HepG2 (cell line): ENCODE data around the gene MIPEP. TPM values are rescaled to one million over a fixed set of nuclear protein-coding genes. Genes with fewer than 3 reads are reported as not detected.

Source experiments
- ATAC-seq: fragments of 200-7000 bp; cut with Tn5 transposase; 3 replicates; pipeline ENCODE4 v1.9.1; 2020; ENCODE audit warnings: mild to moderate bottlenecking, moderate library complexity
- BruUV-seq: library from RNA; stranded (reverse); fragments of 400-500 nt; replicated peaks from 2 replicates; lab custom pipeline; 2021; lab: Mats Ljungman, UMichigan
- CTCF ChIA-PET: fragments of 300-600 bp; formaldehyde crosslinking; extraction: SDS; loops from one replicate; lab custom pipeline; 2021; ENCODE audit warnings: low total read pairs, inconsistent platforms, low intra/inter-chr PET ratio; lab: Yijun Ruan, JAX
- POLR2A ChIA-PET: fragments of 350-600 bp; sonication (Branson Sonifier 250); formaldehyde crosslinking; loops from one replicate; lab custom pipeline; 2020; ENCODE audit warnings: antibody characterized with exemption, inconsistent platforms; lab: Yijun Ruan, JAX
- DNase-seq: peaks from one replicate; pipeline ENCODE4 v3.0.0-alpha.2; 2015; ENCODE audit warnings: low spot score
- FAIRE-seq: peaks from 3 replicates; lab custom pipeline; 2011; peaks lifted over from hg19 to GRCh38; lab: Jason Lieb, UNC
- H2AFZ ChIP-seq: one replicate; pipeline ENCODE4 v1.6.1; 2011; ENCODE audit warnings: low read length, inconsistent platforms
- H3K27ac ChIP-seq: fragments of 300-600 bp; 3 replicates; pipeline ENCODE4 v1.8.0; 2011; ENCODE audit warnings: mixed run types, mild to moderate bottlenecking, mixed read lengths, low read length, inconsistent platforms; ENCODE audit not compliant: insufficient read depth; ENCODE audit errors: extremely low read length
- H3K27me3 ChIP-seq, 2 experiments: fragments of 200-600 bp in 1 of 2; 2 replicates in 1 of 2; 3 replicates in 1 of 2; pipeline versions ENCODE4 v1.6.0 to v1.8.0; 2011; ENCODE audit warnings: low read length in 2 of 2, mild to moderate bottlenecking in 2 of 2, moderate library complexity in 2 of 2, inconsistent platforms in 1 of 2; ENCODE audit not compliant: insufficient read depth in 2 of 2, control insufficient read depth in 1 of 2
- H3K36me3 ChIP-seq, 2 experiments: fragments of 200-600 bp in 1 of 2; replicated peaks in 1 of 2; 2 replicates in 1 of 2; 3 replicates in 1 of 2; pipeline versions ENCODE4 v1.5.1 to v1.8.0; 2011; ENCODE audit warnings: low read length in 2 of 2, inconsistent platforms in 1 of 2; ENCODE audit not compliant: insufficient read depth in 2 of 2, control insufficient read depth in 1 of 2
- H3K4me1 ChIP-seq: 2 replicates; pipeline ENCODE4 v1.5.1; 2012; ENCODE audit warnings: low read length, inconsistent platforms; ENCODE audit not compliant: insufficient read depth
- H3K4me2 ChIP-seq: 2 replicates; pipeline ENCODE4 v1.6.0; 2011; ENCODE audit warnings: low read depth, low read length, inconsistent platforms
- H3K4me3 ChIP-seq, 3 experiments: fragments of 200-600 bp in 1 of 3; sonication (generic), shearing (Covaris generic) in 1 of 3; replicated peaks in 1 of 3; 2 replicates each; pipeline ENCODE4 v1.5.1; 2011 to 2016; ENCODE audit warnings: low read length in 3 of 3, inconsistent platforms in 2 of 3, low read depth in 2 of 3, mild to moderate bottlenecking in 2 of 3, control low read depth in 1 of 3, mixed read lengths in 1 of 3; ENCODE audit not compliant: insufficient read depth in 1 of 3
- H3K79me2 ChIP-seq: one replicate; pipeline ENCODE4 v1.6.1; 2011; ENCODE audit warnings: low read length, inconsistent platforms; ENCODE audit not compliant: insufficient read depth
- H3K9ac ChIP-seq: 2 replicates; pipeline ENCODE4 v1.6.0; 2011; ENCODE audit warnings: mild to moderate bottlenecking, low read depth, low read length, inconsistent platforms; ENCODE audit not compliant: insufficient read depth
- H3K9me3 ChIP-seq: 2 replicates; pipeline ENCODE4 v1.5.1; 2012; ENCODE audit warnings: mild to moderate bottlenecking, low read length
- H4K20me1 ChIP-seq: 2 replicates; pipeline ENCODE4 v1.6.0; 2011; ENCODE audit warnings: inconsistent platforms, mild to moderate bottlenecking, low read length, moderate library complexity; ENCODE audit not compliant: insufficient read depth
- CBFB ChIP-seq: sonication (generic); formaldehyde crosslinking; IDR thresholded peaks from 2 replicates; pipeline ENCODE4 v1.4.0; 2020; ENCODE audit warnings: missing genetic modification reagents
- IKZF1 ChIP-seq: fragments of 450-650 bp; IDR thresholded peaks from 2 replicates; pipeline ENCODE4 v1.7.1; 2016
- RAD51 ChIP-seq: fragments of 450-650 bp; IDR thresholded peaks from 2 replicates; pipeline ENCODE4 v1.6.1; 2016; ENCODE audit warnings: borderline replicate concordance
- ZBTB7B ChIP-seq: sonication (generic); formaldehyde crosslinking; IDR thresholded peaks from 2 replicates; pipeline ENCODE4 v1.4.0; 2020; ENCODE audit warnings: missing genetic modification reagents
- WGBS: methylation state at CpG from one replicate; pipeline ENCODE4 v1.1.6; 2017; ENCODE audit warnings: low lambda C conversion rate; 5-methylcytosine and 5-hydroxymethylcytosine counted together
- in situ Hi-C: cut with HindIII; loops from 2 replicates; pipeline ENCODE4 v1.10.0; 2017; ENCODE audit warnings: low pct_unique_long_range_greater_than_20kb; ENCODE audit not compliant: extremely low pct_ligation_motif_present
- intact Hi-C: fragments of 100-400 bp; cut with micrococcal nuclease; formaldehyde crosslinking; loops from one replicate; pipeline ENCODE4 v1.10.0; 2022; ENCODE audit not compliant: unreplicated experiment
- polyA plus RNA-seq, 8 experiments: library from polyadenylated mRNA; depleted of rRNA in 3 of 8; stranded (reverse) in 7 of 8; unstranded in 1 of 8; fragments of >200 nt; fragmentation: Illumina TruSeq in 4 of 8; extraction: Trizol in 4 of 8; gene quantifications; 2 replicates each; pipeline versions ENCODE4 v1.2.1 to v1.2.3, GENCODE V29; 2011 to 2016; ENCODE audit warnings: low read depth in 4 of 8, missing spikeins in 1 of 8, mixed read lengths in 1 of 8; ENCODE audit not compliant: insufficient read depth in 1 of 8
- total RNA-seq, 5 experiments: library from RNA; depleted of rRNA; stranded (reverse); fragments of >200 nt; fragmentation: Illumina TruSeq; extraction: Trizol; gene quantifications; 2 replicates each; pipeline ENCODE4 v1.2.3, GENCODE V29; 2016; ENCODE audit warnings: low read depth in 1 of 5
- TF ChIP-seq, protein P1 (sequence below): sonication (generic); formaldehyde crosslinking; IDR thresholded peaks from 2 replicates; pipeline ENCODE4 v1.8.1; 2022; ENCODE audit warnings: low read depth, mild to moderate bottlenecking, missing genetic modification reagents
- TF ChIP-seq, protein P2 (sequence below): sonication (generic); formaldehyde crosslinking; IDR thresholded peaks from 2 replicates; pipeline ENCODE4 v1.8.0; 2022; ENCODE audit warnings: mild to moderate bottlenecking, missing genetic modification reagents, moderate library complexity

MIPEP gene
- total and polyA plus RNA-seq, 2 of the 13 experiments (the other 11 are each of a cell fraction or from before 2014, with no cell fraction given) = 9.3 to 24.1 TPM

DNA sequence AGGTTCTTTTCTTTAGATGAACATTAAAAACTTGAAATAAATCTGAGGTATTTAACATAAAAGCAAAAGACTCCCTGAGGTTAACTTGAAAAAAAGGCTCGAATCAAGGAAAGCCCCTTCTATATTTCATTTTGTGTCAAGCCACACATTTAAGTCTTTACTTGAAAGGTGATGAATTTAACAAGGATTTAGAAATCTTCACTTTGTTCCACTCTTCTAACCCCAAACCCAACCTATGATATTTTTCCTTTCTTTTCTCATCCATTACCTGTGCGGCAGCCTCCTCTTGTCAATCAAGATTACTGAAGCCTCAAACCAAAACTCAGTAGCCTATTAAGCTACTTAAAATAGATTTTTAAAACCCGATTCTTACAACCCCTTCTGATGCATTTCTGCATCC lies 33.8 kb downstream of the MIPEP start (continued):
- no peak for TF ChIP-seq CBFB (CRISPR knock-in tag)

DNA sequence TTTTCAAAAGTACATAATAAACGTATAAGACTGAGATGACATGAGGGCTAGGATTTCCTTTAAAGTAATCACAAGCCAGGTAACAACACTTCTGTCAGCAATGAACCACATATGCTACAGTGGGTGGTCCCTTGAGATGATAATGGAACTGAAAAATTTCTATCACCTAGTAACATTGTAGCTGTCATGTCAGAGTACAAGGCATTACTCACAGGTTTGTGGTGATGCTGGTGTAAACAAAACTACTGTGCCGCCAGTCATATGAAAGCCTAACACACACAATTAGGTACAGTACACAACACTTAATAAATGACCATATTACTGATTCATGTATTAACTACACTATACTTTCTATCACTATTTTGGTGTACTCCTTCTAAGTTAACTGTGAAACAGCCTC lies 36.8 kb downstream of the MIPEP start:
- no peak overlapping the region for H3K4me3 ChIP-seq
- H4K20me1 ChIP-seq = no peaks in the 10 kb centered on the region
- in situ Hi-C loops (no loop called here), intact Hi-C loops (no loop called here)
- H3K9me3 ChIP-seq = no peaks in the 10 kb centered on the region
- CTCF ChIA-PET = no interaction called here
- no TSS peak for BruUV-seq
- H3K27ac ChIP-seq = no peak overlapping the region
- DNase-seq = no peak
- TF ChIP-seq, protein P1, sequence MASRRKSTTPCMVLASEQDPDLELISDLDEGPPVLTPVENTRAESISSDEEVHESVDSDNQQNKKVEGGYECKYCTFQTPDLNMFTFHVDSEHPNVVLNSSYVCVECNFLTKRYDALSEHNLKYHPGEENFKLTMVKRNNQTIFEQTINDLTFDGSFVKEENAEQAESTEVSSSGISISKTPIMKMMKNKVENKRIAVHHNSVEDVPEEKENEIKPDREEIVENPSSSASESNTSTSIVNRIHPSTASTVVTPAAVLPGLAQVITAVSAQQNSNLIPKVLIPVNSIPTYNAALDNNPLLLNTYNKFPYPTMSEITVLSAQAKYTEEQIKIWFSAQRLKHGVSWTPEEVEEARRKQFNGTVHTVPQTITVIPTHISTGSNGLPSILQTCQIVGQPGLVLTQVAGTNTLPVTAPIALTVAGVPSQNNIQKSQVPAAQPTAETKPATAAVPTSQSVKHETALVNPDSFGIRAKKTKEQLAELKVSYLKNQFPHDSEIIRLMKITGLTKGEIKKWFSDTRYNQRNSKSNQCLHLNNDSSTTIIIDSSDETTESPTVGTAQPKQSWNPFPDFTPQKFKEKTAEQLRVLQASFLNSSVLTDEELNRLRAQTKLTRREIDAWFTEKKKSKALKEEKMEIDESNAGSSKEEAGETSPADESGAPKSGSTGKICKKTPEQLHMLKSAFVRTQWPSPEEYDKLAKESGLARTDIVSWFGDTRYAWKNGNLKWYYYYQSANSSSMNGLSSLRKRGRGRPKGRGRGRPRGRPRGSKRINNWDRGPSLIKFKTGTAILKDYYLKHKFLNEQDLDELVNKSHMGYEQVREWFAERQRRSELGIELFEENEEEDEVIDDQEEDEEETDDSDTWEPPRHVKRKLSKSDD (CRISPR knock-in tag) = no peak
- TF ChIP-seq, protein P2, sequence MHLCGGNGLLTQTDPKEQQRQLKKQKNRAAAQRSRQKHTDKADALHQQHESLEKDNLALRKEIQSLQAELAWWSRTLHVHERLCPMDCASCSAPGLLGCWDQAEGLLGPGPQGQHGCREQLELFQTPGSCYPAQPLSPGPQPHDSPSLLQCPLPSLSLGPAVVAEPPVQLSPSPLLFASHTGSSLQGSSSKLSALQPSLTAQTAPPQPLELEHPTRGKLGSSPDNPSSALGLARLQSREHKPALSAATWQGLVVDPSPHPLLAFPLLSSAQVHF = no peak
- TF ChIP-seq ZBTB7B (CRISPR knock-in tag) (no peak), IKZF1 (no peak), RAD51 (no peak)
- H3K4me2 ChIP-seq = no peak overlapping the region
- H3K4me1 ChIP-seq = no peaks in the 10 kb centered on the region
- no peak for FAIRE-seq
- H3K9ac ChIP-seq = no peak overlapping the region
- peaks cover 0 to 4% of the 10 kb centered on the region in 2 experiments; a peak in 1 of 5 replicates for H3K36me3 ChIP-seq
- ATAC-seq = no peak
- no peaks in the 10 kb centered on the region for H3K27me3 ChIP-seq
- H3K79me2 ChIP-seq = no peaks in the 10 kb centered on the region
- POLR2A ChIA-PET = no interaction called here
- H2AFZ ChIP-seq = no peak overlapping the region
- 100% methylated on average over 1 of the region's 2 CpGs for WGBS
